HG02642 (cell line): ENCODE measurements around the gene OBSCN.
"Not testable (repeated sequence)": the region's sequence is repeated elsewhere in the genome, so short reads cannot be mapped to it uniquely, and the experiment has no call there.

Source experiments
- ATAC-seq: cut with Tn5 transposase; IDR thresholded peaks from one replicate; pipeline ENCODE4 v1.9.1; 2021; ENCODE audit warnings: mild to moderate bottlenecking; ENCODE audit not compliant: unreplicated experiment, poor library complexity

The OBSCN gene

DNA sequence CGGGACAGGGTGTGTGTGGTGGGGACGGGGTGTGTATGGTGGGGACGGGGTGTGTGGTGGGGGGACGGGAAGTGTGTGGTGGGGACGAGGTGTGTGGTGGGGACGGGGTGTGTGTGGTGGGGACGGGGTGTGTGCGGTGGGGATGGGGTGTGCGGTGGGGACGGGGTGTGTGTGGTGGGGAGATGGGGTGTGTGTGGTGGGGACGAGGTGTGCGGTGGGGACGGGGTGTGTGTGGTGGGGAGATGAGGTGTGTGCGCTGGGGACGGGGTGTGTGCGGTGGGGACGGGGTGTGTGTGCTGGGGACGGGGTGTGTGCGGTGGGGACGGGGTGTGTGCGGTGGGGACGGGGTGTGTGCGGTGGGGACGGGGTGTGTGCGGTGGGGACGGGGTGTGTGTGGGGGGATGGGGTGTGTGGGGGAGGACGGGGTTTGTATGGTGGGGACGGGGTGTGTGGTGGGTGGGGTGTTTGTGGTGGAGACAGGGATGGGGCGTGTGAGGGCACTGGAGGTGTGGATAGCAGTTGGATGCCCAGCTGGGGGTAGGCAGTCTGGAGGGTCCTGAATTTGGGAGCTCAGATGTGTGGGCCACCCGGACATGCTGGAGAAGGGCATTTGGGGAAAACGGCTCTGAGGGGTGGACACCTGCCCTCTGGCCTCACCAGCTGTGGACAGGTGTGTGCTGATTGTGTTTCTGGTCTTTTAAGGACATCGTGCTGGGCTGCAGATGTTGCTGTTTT, 25.4 kb upstream of the OBSCN start:
- no peak for ATAC-seq

- ATAC-seq, result no peak
Observed at GRCh38 chr1:228184152-228184551, 23.7 kb upstream of the OBSCN start.

DNA sequence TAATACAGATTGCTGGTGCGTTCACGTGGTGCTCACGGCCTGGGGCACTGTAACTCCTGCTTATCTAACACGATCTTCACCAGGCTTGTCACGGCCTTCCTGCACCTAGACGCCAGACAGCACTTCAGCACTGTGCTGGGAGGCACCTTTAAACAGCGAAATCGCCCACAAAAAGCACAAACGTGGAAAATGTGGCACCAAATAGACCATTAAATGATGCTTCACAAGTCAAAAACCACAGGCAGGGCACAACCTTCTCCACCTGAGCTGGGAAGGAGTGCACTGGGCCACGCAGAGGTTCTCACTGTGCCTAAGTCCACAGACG, 22.2 kb upstream of the OBSCN start:
- no peak for ATAC-seq

DNA sequence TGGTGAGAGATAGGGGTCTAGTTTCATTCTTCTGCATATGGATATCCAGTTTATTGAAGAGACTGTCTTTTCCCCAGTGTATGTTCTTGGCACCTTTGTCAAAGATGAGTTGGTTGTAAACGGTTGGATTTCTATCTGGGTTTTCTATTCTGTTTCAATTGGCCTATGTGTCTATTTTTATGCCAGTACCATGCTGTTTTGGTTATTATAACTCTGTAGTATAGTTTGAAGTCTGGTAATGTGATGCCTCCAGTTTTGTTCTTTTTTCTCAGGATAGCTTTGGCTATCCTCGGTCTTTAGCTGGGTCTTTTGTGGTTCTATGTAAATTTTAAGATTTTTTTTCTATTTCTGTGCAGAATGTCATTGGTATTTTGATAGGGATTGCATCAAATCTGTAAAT, 19.6 kb upstream of the OBSCN start:
- not testable (repeated sequence) for ATAC-seq

DNA sequence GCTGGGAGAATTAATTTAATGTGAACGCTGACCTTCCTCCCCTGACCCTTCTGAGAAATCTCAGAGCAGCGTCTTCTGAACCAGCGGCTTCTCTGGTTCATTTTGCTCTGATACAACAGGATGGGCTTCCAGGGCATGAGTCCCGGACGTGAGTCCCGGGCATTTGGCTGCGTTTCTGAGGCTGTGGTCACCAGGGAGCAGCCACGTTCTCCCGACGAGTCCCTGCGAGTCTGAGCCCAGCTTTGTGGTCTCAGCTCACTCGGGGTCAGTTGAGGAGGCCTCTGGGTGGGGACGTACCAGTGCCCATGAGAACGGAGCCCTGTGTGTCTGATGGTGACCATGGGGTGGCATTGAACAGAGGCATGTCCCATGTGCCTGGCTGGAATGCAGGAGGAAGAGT, 17.7 kb upstream of the OBSCN start:
- ATAC-seq, result no peak

DNA sequence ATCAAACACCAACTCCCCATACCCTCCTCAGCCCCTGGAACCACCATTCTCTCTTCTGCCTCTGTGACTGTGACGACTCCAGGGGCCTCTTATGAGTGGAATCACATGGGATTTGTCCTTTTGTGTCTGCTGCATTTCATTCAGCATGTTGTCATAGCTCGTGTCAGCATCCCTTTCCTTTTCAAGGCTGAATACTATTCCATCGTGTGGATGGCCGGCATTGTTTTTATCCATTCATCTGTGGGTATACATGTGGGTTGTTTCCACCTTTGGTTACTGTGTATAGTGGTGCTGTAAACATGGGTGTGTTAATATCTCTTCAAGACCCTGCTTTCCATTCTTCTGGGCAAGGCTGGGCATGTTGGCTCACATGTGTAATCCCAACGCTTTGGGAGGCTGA, 17.1 kb upstream of the OBSCN start:
- no peak for ATAC-seq

DNA sequence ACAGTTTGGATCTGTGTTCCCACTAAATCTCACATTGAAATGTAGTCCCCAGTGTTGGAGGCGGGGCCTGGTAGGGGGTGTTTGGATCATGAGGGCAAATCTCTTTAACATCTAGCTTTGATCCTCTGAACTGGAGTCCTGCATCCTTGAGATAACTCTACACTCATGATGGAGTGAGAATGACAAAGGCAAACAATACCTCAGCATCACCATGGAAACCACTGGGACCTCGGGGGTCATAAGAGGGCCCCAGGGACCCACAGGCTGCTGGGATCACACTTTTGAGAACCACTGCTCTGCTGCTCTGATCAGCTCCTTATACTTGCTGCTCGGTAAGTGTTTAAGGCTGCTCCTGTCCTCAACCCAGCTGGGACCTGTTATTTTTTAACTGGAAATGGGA, 13.4 kb upstream of the OBSCN start:
- no peak for ATAC-seq

DNA sequence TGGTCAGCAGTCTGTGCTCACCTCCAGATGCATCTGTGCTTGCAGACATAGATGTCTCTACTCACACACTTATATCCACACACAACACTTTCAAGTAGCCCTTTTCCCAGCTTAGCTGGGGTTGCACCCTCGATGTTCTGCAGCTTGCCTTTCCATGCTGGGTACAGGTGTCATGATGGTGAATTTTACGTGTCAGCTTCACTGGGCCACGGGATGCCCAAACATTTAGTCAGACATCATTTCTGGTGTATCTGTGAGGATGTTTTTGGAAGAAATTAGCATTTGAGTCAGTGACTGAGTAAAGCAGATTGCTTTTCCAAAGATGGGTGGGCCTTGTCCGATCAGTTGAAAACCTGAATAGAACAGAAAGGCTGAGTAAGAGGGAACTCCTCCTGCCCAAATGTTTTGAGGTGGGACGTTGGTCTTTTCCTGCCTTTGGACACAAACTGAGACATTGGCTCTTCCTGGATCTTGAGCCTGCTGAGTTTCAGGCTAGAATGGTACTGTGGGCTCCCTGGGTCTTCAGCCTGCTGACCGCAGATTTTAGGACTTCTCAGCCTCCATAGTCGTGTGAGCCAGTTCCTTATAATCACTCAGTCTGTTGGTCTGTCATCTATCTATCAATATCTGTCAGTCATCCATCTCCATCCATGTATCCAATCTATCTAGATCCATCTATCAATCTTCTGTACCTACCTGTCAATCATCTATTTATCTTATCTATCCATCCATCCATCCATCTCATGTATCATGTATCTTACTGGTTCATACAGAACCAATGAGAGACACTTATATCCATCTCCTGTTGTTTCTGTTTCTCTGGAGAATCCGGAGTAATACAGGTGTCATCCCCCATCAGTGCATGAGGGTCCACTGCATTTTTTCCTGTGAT, 12.7 kb upstream of the OBSCN start:
- ATAC-seq, result no peak

DNA sequence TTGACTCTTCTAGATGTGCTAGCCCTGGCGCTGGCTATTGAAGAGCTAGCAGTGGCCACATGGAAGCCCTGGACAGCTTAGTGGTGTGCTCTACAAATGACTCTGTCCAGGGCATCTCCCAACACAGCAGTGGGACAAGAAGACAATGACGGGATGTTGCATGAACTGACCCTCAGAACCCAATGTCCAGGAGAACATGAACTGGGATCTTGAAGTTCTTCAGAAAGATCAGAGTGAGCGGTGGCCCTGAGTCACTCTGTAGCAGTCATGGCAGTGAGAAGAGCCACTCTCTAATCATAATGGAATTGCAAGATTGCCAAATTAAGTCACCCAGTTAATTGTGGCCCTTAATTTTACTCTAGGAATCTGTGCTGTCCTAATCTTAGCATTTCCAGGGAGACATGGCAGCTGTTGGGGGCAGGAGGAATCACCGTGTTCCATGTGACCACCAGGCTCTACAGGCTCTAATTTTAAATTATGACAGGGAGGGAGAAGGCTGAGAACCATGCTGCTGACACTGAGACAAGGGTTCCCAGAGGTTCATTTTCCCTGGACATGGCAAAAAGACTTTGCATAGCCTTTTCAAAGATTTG, 10.2 kb upstream of the OBSCN start:
- no peak for ATAC-seq

- no peak for ATAC-seq
Observed at GRCh38 chr1:228198977-228199590, 8.8 kb upstream of the OBSCN start.

- no peak for ATAC-seq
Observed at GRCh38 chr1:228204958-228205357, 2.9 kb upstream of the OBSCN start.

DNA sequence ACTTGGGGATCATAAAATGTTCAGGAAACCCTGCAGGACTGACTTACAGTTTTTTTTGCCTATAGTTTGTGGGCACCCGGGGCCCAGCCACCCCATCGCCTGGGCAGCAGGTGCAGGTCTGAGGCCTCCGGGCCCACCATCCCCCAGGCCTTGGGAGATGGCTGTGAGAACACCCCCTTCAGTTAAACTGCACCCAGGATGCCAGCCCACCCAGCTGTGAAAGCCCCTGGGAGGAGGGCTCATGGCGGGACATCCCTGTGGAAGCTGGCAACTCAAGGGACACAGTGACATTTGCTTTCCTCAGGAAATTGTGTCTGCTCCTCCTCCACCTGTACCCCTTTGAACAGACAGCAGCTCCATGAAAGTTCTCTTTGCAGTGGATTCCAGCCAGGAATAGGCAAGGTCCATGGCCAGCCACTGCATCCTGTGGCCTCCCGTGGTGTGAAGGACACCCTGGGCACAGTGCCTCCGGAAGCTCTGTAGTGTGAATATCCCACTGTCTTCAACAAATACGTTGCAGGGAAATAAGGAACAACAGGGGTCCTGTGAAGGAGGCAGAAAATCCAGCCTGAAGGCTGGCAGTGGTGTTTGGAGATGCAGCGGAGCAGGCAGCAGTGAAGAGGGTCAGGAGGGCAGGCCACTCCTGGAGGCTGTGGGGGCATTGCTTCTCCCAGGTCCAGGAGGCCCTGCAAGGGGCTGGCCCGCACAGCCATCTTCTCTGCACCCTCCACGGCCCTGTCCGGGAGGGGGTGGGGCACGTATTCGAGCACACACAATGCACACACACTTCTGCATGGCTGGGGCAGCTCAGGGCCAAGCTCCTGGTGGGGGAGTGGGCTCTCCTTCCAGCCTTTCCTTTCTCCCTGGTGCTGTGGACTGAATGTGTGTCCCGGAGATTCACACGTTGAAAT, 2.1 kb upstream of the OBSCN start:
- ATAC-seq, result no peak

GRCh38 chr1:228206582-228207351, 1.1 kb upstream of the OBSCN start:
- no peak for ATAC-seq

DNA sequence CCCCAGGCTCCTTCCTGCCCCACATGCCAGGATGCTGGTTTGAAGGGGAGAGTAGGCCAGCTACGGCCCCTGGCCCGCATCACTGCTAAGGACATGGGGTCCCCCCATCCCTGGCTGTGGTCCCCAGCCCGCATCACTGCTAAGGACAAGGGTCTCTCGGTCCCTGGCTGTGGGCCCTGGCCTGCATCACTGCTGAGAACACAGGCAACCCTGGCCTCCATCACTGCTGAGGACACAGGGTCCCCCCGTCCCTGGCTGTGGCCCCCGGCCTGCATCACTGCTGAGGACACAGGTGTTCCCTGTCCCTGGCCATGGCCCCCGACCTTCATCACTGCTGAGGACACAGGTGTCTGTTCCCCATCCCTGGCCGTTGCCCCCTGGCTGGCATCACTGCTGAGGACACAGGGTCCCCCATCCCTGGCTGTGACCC, 448 bp upstream of the OBSCN start:
- no peak for ATAC-seq

DNA sequence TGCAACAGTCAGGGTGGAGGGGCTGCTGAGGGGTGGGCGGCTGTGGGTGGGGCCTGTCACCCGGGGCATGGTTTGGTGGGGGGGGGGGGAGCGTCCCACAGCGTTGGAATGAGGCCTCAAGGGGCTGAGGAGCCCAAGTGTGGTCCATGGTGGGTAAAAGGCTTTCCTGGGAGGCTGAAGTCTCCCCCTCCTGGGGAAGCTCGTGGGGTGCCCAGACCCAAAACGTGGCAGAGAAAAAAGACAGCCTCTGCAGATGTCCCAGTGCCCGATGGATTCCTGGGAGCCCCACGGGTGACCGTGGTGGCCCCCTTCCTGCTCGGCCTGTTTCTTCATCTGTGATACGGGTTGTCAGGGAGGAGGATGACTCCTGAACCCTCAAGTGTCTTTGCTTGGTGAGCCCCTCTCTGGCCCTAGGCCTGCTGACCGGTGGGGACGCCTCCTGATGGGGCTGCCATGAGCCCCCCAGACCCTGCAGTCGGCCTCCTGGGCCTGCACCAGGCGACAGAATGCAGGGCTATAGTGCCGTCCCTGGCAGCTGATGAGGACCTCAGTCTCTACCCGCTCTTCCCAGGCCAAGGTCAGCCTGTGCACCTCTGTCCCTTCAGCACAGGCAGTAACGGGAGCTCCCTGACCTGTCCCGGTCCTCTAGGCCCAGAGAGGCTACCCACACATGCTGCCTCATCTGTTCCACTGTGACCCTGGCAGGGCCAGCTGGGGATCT, 1.1 kb downstream of the OBSCN start:
- ATAC-seq, result no peak

DNA sequence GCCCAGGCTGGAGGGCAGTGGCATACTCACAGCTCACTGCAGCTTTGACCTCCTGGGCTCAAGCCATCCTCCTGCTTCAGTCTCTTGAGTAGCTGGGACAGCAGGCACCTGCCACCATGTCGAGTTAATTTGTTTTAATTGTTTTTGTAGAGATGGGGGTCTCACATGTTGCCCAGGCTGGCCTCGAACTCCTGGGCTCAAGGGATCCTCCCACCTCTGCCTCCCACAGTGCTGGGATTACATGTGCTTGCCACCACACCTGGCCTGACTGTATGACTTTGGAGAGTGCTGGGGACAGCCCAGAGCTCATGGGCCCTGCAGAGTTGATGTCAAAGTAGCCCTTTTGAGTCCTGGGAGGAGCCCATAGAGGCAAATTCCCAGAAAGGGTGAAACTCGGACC, 1.8 kb downstream of the OBSCN start:
- no peak for ATAC-seq

- no peak for ATAC-seq
Observed at GRCh38 chr1:228210076-228210651, 2.3 kb downstream of the OBSCN start.
